GM19099 (cell line): Measurements from ENCODE around the gene RPL34.

ENCODE experiments used
- POLR2A ChIP-seq: IDR thresholded peaks from 3 replicates; pipeline ENCODE4 v1.6.1; 2011; ENCODE audit warnings: low read depth; ENCODE audit not compliant: insufficient read length; ENCODE audit errors: extremely low read depth

RPL34 gene

GRCh38 chr4:108620101-108620932 lies at the start of gene RPL34:
TSS of gene RPL34 (plus strand) at chr4:108620576. CDS start at chr4:108621960, 1,384 bp downstream.
- peak; percentile 96 for TF ChIP-seq POLR2A

- no peak for TF ChIP-seq POLR2A
These were observed 49.3 kb upstream of the RPL34 start for GRCh38 chr4:108570993-108571569.

- no peak for TF ChIP-seq POLR2A
These were observed 46.0 kb upstream of the RPL34 start for GRCh38 chr4:108574402-108574801.

GRCh38 chr4:108581083-108581482 lies 39.3 kb upstream of the RPL34 start:
- TF ChIP-seq POLR2A: no peak

GRCh38 chr4:108586778-108587177 lies 33.6 kb upstream of the RPL34 start:
- no peak for TF ChIP-seq POLR2A

- TF ChIP-seq POLR2A: no peak
These were observed 31.5 kb upstream of the RPL34 start for GRCh38 chr4:108588878-108589277.

- no peak for TF ChIP-seq POLR2A
These were observed 30.4 kb upstream of the RPL34 start for GRCh38 chr4:108589961-108590360.

- TF ChIP-seq POLR2A: no peak
These were observed 29.6 kb upstream of the RPL34 start for GRCh38 chr4:108590776-108591175.

GRCh38 chr4:108592674-108592986 lies 27.7 kb upstream of the RPL34 start:
- TF ChIP-seq POLR2A: no peak

GRCh38 chr4:108596344-108596743 lies 24.0 kb upstream of the RPL34 start:
- TF ChIP-seq POLR2A: no peak

- TF ChIP-seq POLR2A: no peak
These were observed 19.3 kb upstream of the RPL34 start for GRCh38 chr4:108601106-108601505.

- no peak for TF ChIP-seq POLR2A
These were observed 18.8 kb upstream of the RPL34 start for GRCh38 chr4:108601532-108601931.

- TF ChIP-seq POLR2A: no peak
These were observed 18.2 kb upstream of the RPL34 start for GRCh38 chr4:108602163-108602562.

- TF ChIP-seq POLR2A: no peak
These were observed 13.1 kb upstream of the RPL34 start for GRCh38 chr4:108607079-108607815.

- no peak for TF ChIP-seq POLR2A
These were observed 9.0 kb upstream of the RPL34 start for GRCh38 chr4:108611365-108611764.

- TF ChIP-seq POLR2A: no peak
These were observed 8.0 kb upstream of the RPL34 start for GRCh38 chr4:108612365-108612764.
